HEK293T (cell line): ENCODE measurements around the gene CELF2.

Experiments
- BHLHE40 ChIP-seq: fragments of 450-650 bp; IDR thresholded peaks from 2 replicates; pipeline ENCODE4 v1.6.1; 2016; ENCODE audit warnings: mild to moderate bottlenecking, moderate library complexity, borderline replicate concordance
- ELF4 ChIP-seq: fragments of 450-650 bp; IDR thresholded peaks from 2 replicates; pipeline ENCODE4 v1.6.1; 2017; ENCODE audit warnings: antibody characterized with exemption
- FOXK2 ChIP-seq: fragments of 450-650 bp; IDR thresholded peaks from 2 replicates; pipeline ENCODE4 v1.6.1; 2016; ENCODE audit warnings: mild to moderate bottlenecking
- FOXM1 ChIP-seq: fragments of 450-650 bp; IDR thresholded peaks from 2 replicates; pipeline ENCODE4 v1.6.1; 2017; ENCODE audit warnings: mild to moderate bottlenecking, borderline replicate concordance
- L3MBTL2 ChIP-seq: fragments of 450-650 bp; conservative IDR thresholded peaks from 2 replicates; pipeline ENCODE4 v1.6.1; 2016; ENCODE audit warnings: mild to moderate bottlenecking
- SUZ12 ChIP-seq: fragments of 450-650 bp; IDR thresholded peaks from 2 replicates; pipeline ENCODE4 v1.6.1; 2016; ENCODE audit warnings: mild to moderate bottlenecking

DNA sequence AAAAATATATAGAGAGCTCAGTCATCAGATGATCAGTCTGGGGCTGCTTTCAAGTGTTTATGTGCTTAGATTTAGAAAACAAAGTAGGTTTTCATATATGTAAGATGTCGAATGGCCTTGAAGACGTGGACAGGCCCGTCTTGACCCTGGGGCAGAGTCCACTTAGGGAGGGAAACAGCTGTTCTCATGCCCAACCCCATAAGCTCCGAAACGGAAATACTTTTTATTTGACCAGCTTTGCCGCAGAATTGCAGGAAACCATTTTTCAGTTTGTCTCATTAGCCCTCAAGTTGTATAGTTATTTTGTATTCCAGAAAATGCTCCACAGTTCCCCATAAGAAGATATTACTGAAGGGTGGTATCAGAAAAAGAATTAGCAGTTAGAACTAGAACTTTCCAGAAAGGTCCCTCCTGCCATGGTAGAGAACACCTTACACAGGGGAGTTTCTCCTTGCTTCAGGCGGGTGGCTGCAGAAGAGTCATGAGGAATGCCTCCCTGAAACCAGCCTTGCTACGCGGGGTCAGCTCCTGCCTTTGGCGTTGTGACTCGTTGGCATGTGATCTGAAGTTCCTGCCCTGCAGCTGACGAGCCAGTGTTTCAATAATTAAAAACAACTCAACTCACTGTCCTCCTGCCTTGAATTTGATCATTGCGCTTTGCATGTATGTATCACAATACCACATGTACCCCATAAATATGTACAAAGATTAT, 192.7 kb downstream of the CELF2 start:
- TF ChIP-seq FOXM1 (no peak), SUZ12 (no peak), BHLHE40 (no peak), ELF4 (no peak), L3MBTL2 (no peak), FOXK2 (no peak)
